ENCODE measurements around the gene NXN. TPM values are rescaled to one million over a fixed set of nuclear protein-coding genes. Genes with fewer than 3 reads are reported as not detected.

The NXN gene
- polyA plus RNA-seq, 1 experiment, result 118 TPM

- ChIA-PET CTCF (interaction anchor here (1.2 to 1.4 kb wide), 2 partner anchors 31 to 91 kb away, joined by 3 to 5 read pairs; partner anchors contain the start of gene TIMM22), POLR2A (interaction anchor here (0.7 to 1.5 kb wide), 3 partner anchors 11 to 178 kb away, joined by 3 to 8 read pairs (median 4); no protein-coding TSS in a partner anchor)
- Histone ChIP-seq H3K9me3 (ENCODE audit: control insufficient read depth, insufficient read depth, low read length) (no peaks in the 10 kb centered on the region), H3K4me3 (ENCODE audit: low read depth, low read length) (no peak overlapping the region), H3K27ac (ENCODE audit: low read depth, low read length) (peak overlapping the region; percentile 34), H3K27me3 (ENCODE audit: control insufficient read depth, insufficient read depth, low read length) (no peaks in the 10 kb centered on the region)
- no peak for DNase-seq (ENCODE audit: low read depth, low spot score)
- TF ChIP-seq CTCF (IDR thresholded peaks at IDR 0.05; ENCODE audit: low read depth, low read length), result no peak
These were observed 14.1 kb downstream of the NXN start for GRCh38 chr17:965311-965989.

GRCh38 chr17:964876-965275, 14.7 kb downstream of the NXN start:
- no peak for TF ChIP-seq CTCF (IDR thresholded peaks at IDR 0.05; ENCODE audit: low read depth, low read length)
- POLR2A ChIA-PET, result interaction anchor here (1.4 to 1.5 kb wide), 2 partner anchors 10 to 32 kb away, joined by 3 to 8 read pairs; no protein-coding TSS in a partner anchor
- CTCF ChIA-PET, result interaction anchor here (1.2 to 1.4 kb wide), 2 partner anchors 32 to 92 kb away, joined by 3 to 5 read pairs; partner anchors contain the start of gene TIMM22
- H3K27me3 ChIP-seq (ENCODE audit: control insufficient read depth, insufficient read depth, low read length), result no peaks in the 10 kb centered on the region
- H3K4me3 ChIP-seq (ENCODE audit: low read depth, low read length), result no peak overlapping the region; the same call in 1 of the 2 replicates
- no peaks in the 10 kb centered on the region for H3K9me3 ChIP-seq (ENCODE audit: control insufficient read depth, insufficient read depth, low read length)
- no peak for DNase-seq (ENCODE audit: low read depth, low spot score)
- peak overlapping the region; percentile 31 for H3K27ac ChIP-seq (ENCODE audit: low read depth, low read length)

GRCh38 chr17:962670-963069, 16.9 kb downstream of the NXN start:
- TF ChIP-seq CTCF (IDR thresholded peaks at IDR 0.05; ENCODE audit: low read depth, low read length), result no peak
- ChIA-PET CTCF (no interaction called here), POLR2A (no interaction called here)
- no peak for DNase-seq (ENCODE audit: low read depth, low spot score)
- Histone ChIP-seq H3K27ac (ENCODE audit: low read depth, low read length) (no peak overlapping the region), H3K27me3 (ENCODE audit: control insufficient read depth, insufficient read depth, low read length) (no peaks in the 10 kb centered on the region), H3K9me3 (ENCODE audit: control insufficient read depth, insufficient read depth, low read length) (no peaks in the 10 kb centered on the region; the same call in 1 of the 2 replicates), H3K4me3 (ENCODE audit: low read depth, low read length) (no peak overlapping the region)

- Histone ChIP-seq H3K27ac (ENCODE audit: low read depth, low read length) (no peak overlapping the region), H3K4me3 (ENCODE audit: low read depth, low read length) (no peak overlapping the region), H3K9me3 (ENCODE audit: control insufficient read depth, insufficient read depth, low read length) (no peaks in the 10 kb centered on the region; the same call in 1 of the 2 replicates), H3K27me3 (ENCODE audit: control insufficient read depth, insufficient read depth, low read length) (no peaks in the 10 kb centered on the region)
- no peak for DNase-seq (ENCODE audit: low read depth, low spot score)
- ChIA-PET CTCF (no interaction called here), POLR2A (no interaction called here)
- no peak for TF ChIP-seq CTCF (IDR thresholded peaks at IDR 0.05; ENCODE audit: low read depth, low read length)
These were observed 17.4 kb downstream of the NXN start for GRCh38 chr17:962166-962565.

- Histone ChIP-seq H3K27me3 (ENCODE audit: control insufficient read depth, insufficient read depth, low read length) (no peaks in the 10 kb centered on the region), H3K9me3 (ENCODE audit: control insufficient read depth, insufficient read depth, low read length) (no peaks in the 10 kb centered on the region; the same call in 1 of the 2 replicates), H3K27ac (ENCODE audit: low read depth, low read length) (no peak overlapping the region), H3K4me3 (ENCODE audit: low read depth, low read length) (no peak overlapping the region)
- no peak for TF ChIP-seq CTCF (IDR thresholded peaks at IDR 0.05; ENCODE audit: low read depth, low read length)
- CTCF ChIA-PET, result no interaction called here
- no peak for DNase-seq (ENCODE audit: low read depth, low spot score)
- POLR2A ChIA-PET, result no interaction called here
These were observed 20.7 kb downstream of the NXN start for GRCh38 chr17:958712-959451.
